ENCODE measurements around the gene KRTAP23-1.

- no peak for TF ChIP-seq CTCF (IDR thresholded peaks at IDR 0.05)
- TF ChIP-seq POLR2A (IDR thresholded peaks at IDR 0.05) = no peak
- no peak for TF ChIP-seq EP300 (IDR thresholded peaks at IDR 0.05)
- TF ChIP-seq POLR2AphosphoS5 (IDR thresholded peaks at IDR 0.05) = no peak
Measured at GRCh38 chr21:30372139-30372770, 23.8 kb upstream of the KRTAP23-1 start, which contains the start of gene KRTAP13-2.

All from gastroesophageal sphincter (tissue), 3 donors.